Kidney (tissue), 14 donors: Measurements from ENCODE around the gene RAP1GAP2. TPM values are rescaled to one million over a fixed set of nuclear protein-coding genes. Genes with fewer than 3 reads are reported as not detected.

Experiments used
- DNase-seq, 5 donors: peaks; one replicate each; pipeline ENCODE4 v3.0.0-alpha.2; 2013 to 2020
- FAIRE-seq: peaks from 2 replicates; lab custom pipeline; 2012; peaks lifted over from hg19 to GRCh38; lab: Jason Lieb, UNC
- H3K27ac ChIP-seq, 2 donors: one replicate each; pipeline ENCODE4 v1.7.0; 2013; ENCODE audit warnings: low read depth in 2 of 2, low read length in 2 of 2, inconsistent platforms in 1 of 2
- H3K27me3 ChIP-seq: one replicate; pipeline ENCODE4 v1.7.1; 2013; ENCODE audit warnings: low read length, inconsistent platforms; ENCODE audit not compliant: control insufficient read depth, insufficient read depth
- H3K36me3 ChIP-seq, 3 donors: one replicate each; pipeline versions ENCODE4 v1.7.0 to v1.7.1; 2013; ENCODE audit warnings: low read length in 3 of 3, control low read depth in 1 of 3, inconsistent platforms in 1 of 3; ENCODE audit not compliant: insufficient read depth in 3 of 3, control insufficient read depth in 2 of 3
- H3K4me1 ChIP-seq, 3 donors: one replicate each; pipeline versions ENCODE4 v1.7.0 to v1.7.1; 2013; ENCODE audit warnings: low read length in 3 of 3, inconsistent platforms in 1 of 3, low read depth in 1 of 3; ENCODE audit not compliant: control insufficient read depth in 2 of 3, insufficient read depth in 2 of 3
- H3K4me3 ChIP-seq, 3 donors: one replicate each; pipeline versions ENCODE4 v1.7.0 to v1.8.1; 2013; ENCODE audit warnings: low read length in 3 of 3, control low read depth in 1 of 3, inconsistent platforms in 1 of 3
- H3K9ac ChIP-seq, 3 donors: one replicate each; pipeline versions ENCODE4 v1.7.0 to v1.7.1; 2013; ENCODE audit warnings: low read length in 3 of 3, control low read depth in 1 of 3, inconsistent platforms in 1 of 3
- H3K9me3 ChIP-seq, 3 donors: one replicate each; pipeline versions ENCODE4 v1.7.0 to v1.7.1; 2013; ENCODE audit warnings: low read length in 3 of 3, control low read depth in 1 of 3, inconsistent platforms in 1 of 3; ENCODE audit not compliant: control insufficient read depth in 2 of 3, insufficient read depth in 1 of 3
- CTCF ChIP-seq: IDR thresholded peaks from 3 replicates; pipeline ENCODE4 v1.5.1; 2012; ENCODE audit warnings: mild to moderate bottlenecking, moderate library complexity, borderline replicate concordance; ENCODE audit not compliant: insufficient read depth; ENCODE audit errors: extremely low read depth
- intact Hi-C: fragments of 100-400 bp; cut with DNase I; formaldehyde crosslinking; loops from one replicate; pipeline ENCODE4 v1.11.1; 2022
- polyA plus RNA-seq: library from polyadenylated mRNA; stranded (reverse); fragments of 350-450 nt; fragmentation: Illumina TruSeq; extraction: RNeasy Lipid Tissue Mini Kit (QIAGEN cat#74804); gene quantifications from one replicate; pipeline ENCODE4 v1.2.3, GENCODE V29; 2014; ENCODE audit warnings: low read depth, low replicate concordance; ENCODE audit not compliant: insufficient read depth
- total RNA-seq: library from RNA; stranded (reverse); fragmentation: NEBNext Ultra II Directional; extraction: Animal tissue kit (Norgen Biotek cat#: 25700); gene quantifications from one replicate; pipeline ENCODE4 v1.2.1, GENCODE V29; 2021
- donor health status: control.
- donor health status: control.
- donor health status: control.
- donor health status: control.
- donor health status: control.
- donor health status: DM: yes; HTN: yes; CAD: no.
- donor health status: Normal renal cell carcinoma (clear cell type).

The RAP1GAP2 gene
- total and polyA plus RNA-seq, 2 donors from 2014 or later, result 6.8 to 46.2 TPM

DNA sequence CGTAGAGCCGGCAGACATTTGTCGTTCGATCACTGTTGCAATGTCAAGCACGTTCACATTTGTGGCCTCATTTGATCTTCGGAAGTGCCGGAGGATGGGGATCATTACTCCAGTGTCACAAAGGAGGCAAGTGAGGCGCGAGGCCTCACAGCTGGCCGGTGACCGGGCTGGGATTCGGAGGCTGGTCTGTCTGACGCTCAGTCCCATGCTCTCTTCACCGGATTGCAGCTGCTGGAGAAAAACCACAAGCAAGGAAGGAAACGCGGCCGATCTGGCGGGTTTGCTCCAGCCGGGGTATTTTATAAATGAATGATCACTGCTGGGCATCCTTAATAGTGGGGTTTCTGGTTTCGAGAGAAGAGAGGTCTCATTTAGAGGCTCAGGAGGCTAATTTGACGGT lies 139.4 kb downstream of the RAP1GAP2 start:
- FAIRE-seq (no peak), DNase-seq (no peak)
- no peak overlapping the region for H3K9ac ChIP-seq
- no peak overlapping the region for H3K27ac ChIP-seq
- H3K9me3 ChIP-seq, result no peaks in the 10 kb centered on the region
- no peak for TF ChIP-seq CTCF
- H3K36me3 ChIP-seq, result no peaks in the 10 kb centered on the region
- intact Hi-C loops, result no loop called here
- H3K4me1 ChIP-seq, result no peaks in the 10 kb centered on the region
- H3K27me3 ChIP-seq, result no peaks in the 10 kb centered on the region
- no peak overlapping the region for H3K4me3 ChIP-seq

GRCh38 chr17:2936351-2936750 lies 140.1 kb downstream of the RAP1GAP2 start:
- no peaks in the 10 kb centered on the region for H3K4me1 ChIP-seq
- no peaks in the 10 kb centered on the region for H3K9me3 ChIP-seq
- DNase-seq (no peak), FAIRE-seq (no peak)
- H3K9ac ChIP-seq, result no peak overlapping the region
- H3K36me3 ChIP-seq, result no peaks in the 10 kb centered on the region
- H3K27me3 ChIP-seq, result no peaks in the 10 kb centered on the region
- intact Hi-C loops, result no loop called here
- TF ChIP-seq CTCF, result no peak
- no peak overlapping the region for H3K4me3 ChIP-seq
- no peak overlapping the region for H3K27ac ChIP-seq

DNA sequence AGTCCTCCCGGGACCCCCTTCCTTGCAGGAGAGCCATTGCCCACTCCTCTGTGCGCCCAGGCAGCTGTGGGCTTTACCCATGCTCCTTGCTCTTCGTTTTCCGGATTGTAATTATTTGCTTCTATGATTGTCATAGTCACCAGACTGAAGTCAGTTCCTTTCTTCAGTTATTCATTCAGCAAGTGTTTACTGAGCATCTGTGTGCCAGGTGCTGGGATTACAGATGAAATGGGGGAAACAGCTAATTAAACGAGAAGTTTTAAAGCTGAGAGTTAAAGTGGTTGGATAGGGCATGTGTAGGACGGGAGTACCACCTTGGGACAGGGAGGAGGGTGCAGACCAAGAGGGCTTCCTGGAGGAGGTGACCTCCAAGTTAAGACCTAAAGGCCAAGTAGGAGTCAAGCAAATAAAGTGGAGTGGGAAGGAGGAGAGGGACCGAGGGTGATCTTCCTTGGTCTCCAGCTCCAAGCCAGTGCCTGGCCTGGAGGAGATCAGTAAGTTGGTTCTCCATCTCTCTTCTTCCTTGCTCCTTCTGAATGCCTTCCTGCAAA lies 140.6 kb downstream of the RAP1GAP2 start:
- Histone ChIP-seq H3K9ac (no peak overlapping the region), H3K9me3 (no peaks in the 10 kb centered on the region), H3K27ac (no peak overlapping the region), H3K4me1 (no peaks in the 10 kb centered on the region), H3K27me3 (no peaks in the 10 kb centered on the region), H3K36me3 (no peaks in the 10 kb centered on the region), H3K4me3 (no peak overlapping the region)
- FAIRE-seq (no peak), DNase-seq (no peak)
- intact Hi-C loops, result no loop called here
- TF ChIP-seq CTCF, result no peak
